ENCODE data around the gene IL6ST.

DNA sequence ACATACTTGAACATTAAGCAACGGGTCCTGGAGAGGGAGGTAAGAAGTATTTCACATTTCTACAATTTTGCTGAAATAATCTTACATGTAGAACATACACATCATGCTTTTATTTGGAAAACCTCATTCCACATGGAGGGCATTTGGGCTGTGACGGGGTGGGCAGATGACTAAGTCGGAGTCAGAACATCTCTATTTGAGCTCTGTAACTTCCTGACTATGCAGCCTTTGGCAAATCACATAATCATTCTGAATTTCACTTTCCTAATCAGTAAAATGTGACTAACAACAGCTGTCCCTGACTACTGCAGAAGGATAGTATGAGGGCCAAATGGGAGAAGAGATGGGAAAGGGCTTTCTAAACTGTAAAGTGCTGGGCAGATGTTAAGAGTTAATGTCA is 17.1 kb upstream of the IL6ST start:
- TF ChIP-seq, protein P1, sequence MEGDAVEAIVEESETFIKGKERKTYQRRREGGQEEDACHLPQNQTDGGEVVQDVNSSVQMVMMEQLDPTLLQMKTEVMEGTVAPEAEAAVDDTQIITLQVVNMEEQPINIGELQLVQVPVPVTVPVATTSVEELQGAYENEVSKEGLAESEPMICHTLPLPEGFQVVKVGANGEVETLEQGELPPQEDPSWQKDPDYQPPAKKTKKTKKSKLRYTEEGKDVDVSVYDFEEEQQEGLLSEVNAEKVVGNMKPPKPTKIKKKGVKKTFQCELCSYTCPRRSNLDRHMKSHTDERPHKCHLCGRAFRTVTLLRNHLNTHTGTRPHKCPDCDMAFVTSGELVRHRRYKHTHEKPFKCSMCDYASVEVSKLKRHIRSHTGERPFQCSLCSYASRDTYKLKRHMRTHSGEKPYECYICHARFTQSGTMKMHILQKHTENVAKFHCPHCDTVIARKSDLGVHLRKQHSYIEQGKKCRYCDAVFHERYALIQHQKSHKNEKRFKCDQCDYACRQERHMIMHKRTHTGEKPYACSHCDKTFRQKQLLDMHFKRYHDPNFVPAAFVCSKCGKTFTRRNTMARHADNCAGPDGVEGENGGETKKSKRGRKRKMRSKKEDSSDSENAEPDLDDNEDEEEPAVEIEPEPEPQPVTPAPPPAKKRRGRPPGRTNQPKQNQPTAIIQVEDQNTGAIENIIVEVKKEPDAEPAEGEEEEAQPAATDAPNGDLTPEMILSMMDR (IDR thresholded peaks at IDR 0.05; ENCODE audit: poor library complexity), result no peak
- TF ChIP-seq EZH2phosphoT487 (IDR thresholded peaks at IDR 0.05; ENCODE audit: low read depth, severe bottlenecking, unreplicated experiment) (no peak), EZH2 (IDR thresholded peaks at IDR 0.05; ENCODE audit: borderline replicate concordance) (no peak)
